ENCODE measurements around the gene FAM227A. TPM values are rescaled to one million over a fixed set of nuclear protein-coding genes. Genes with fewer than 3 reads are reported as not detected.
A peak's percentile ranks its signal among the peaks of the same experiment; 100 is the strongest.
"Not testable (repeated sequence)": the region's sequence is repeated elsewhere in the genome, so short reads cannot be mapped to it uniquely, and the experiment has no call there.

The FAM227A gene
- total RNA-seq, 2 donors from 2014 or later: 1.3 to 3.6 TPM

DNA sequence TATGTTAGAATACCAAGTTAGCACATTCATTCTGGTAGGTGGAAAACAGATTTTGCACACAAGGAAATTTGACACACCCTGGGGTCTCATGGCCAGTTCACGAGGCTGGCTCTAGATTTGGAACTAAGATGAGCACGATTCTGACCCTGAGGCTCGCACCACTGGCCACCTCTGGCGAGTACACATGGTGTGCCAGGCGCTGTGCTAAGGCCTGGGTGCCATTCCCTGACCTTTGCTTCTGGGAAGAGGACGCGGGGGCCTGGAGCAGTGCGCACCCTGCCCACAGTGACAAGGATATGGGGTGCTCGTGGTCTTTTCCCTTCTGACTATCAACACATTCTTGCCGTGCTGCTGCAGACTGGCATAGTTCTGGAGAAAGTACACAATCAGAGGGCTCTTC lies 56.7 kb downstream of the FAM227A start:
- intact Hi-C loops (cut with DNase I): no loop called here
- ATAC-seq: no peak
- DNase-seq: no peak

DNA sequence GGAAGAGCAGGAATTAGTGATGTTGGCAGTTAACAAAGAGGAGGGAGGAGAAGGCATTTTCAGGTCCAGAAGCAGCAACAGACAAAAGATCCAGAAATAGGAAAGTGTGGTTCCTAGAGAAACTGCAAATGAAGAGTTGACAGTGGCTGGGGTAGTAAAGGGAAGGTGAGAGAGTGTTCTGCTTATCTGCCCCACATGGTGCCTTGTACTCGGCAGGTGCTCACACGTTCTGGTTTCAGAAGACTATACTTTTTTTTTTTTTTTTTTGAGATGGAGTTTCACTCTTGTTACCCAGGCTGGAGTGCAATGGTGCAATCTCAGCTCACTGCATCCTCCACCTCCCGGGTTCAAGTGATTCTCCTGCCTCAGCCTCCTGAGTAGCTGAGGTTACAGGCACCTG lies 73.3 kb downstream of the FAM227A start:
- H3K9me3 ChIP-seq; H3K27me3 ChIP-seq; intact Hi-C loops (cut with DNase I); H3K4me3 ChIP-seq; H3K4me1 ChIP-seq; H3K27ac ChIP-seq; H3K36me3 ChIP-seq (replicated peaks in 1 of 2; ENCODE audit: insufficient read depth in 1 of 2, low read depth in 2 of 2); DNase-seq; ATAC-seq: not testable (repeated sequence)
- WGBS, 2 donors: 68 to 72% methylated on average over 3 of the region's 3 CpGs

More for the DNA sequence above, 56.7 kb downstream of the FAM227A start:
- no peaks in the 10 kb centered on the region for H3K36me3 ChIP-seq (replicated peaks in 1 of 2; ENCODE audit: insufficient read depth in 1 of 2, low read depth in 2 of 2)
- H3K4me3 ChIP-seq: no peak overlapping the region
- no peak for TF ChIP-seq POLR2A (IDR thresholded peaks at IDR 0.05)
- TF ChIP-seq, protein P1, sequence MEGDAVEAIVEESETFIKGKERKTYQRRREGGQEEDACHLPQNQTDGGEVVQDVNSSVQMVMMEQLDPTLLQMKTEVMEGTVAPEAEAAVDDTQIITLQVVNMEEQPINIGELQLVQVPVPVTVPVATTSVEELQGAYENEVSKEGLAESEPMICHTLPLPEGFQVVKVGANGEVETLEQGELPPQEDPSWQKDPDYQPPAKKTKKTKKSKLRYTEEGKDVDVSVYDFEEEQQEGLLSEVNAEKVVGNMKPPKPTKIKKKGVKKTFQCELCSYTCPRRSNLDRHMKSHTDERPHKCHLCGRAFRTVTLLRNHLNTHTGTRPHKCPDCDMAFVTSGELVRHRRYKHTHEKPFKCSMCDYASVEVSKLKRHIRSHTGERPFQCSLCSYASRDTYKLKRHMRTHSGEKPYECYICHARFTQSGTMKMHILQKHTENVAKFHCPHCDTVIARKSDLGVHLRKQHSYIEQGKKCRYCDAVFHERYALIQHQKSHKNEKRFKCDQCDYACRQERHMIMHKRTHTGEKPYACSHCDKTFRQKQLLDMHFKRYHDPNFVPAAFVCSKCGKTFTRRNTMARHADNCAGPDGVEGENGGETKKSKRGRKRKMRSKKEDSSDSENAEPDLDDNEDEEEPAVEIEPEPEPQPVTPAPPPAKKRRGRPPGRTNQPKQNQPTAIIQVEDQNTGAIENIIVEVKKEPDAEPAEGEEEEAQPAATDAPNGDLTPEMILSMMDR (IDR thresholded peaks at IDR 0.05): no peak
- H3K9me3 ChIP-seq: no peaks in the 10 kb centered on the region
- WGBS, 2 donors: 87 to 91% methylated on average over 10 of the region's 10 CpGs
- H3K27me3 ChIP-seq: no peaks in the 10 kb centered on the region
- H3K4me1 ChIP-seq: no peaks in the 10 kb centered on the region
- H3K27ac ChIP-seq: no peak overlapping the region

DNA sequence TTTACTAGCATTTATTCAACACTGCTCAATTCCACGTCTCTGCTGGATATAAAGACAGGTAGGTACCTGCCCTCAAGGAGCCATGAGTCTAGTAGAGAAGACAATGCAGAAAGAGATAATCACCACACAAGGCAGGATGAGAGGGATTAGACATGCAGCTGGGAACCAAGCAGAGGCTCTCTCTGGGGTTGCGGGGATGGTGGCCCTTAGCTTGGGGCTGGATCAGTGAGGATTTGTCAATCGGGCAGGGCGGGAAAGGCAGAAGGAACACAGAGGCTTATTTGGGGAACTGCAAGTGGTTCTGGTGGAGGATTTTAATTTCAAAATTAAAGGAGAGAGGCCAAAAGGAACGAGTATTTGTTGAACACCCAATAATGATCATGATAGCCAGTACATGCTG lies 77.7 kb downstream of the FAM227A start:
- TF ChIP-seq, protein P1 (IDR thresholded peaks at IDR 0.05): no peak
- TF ChIP-seq POLR2A (IDR thresholded peaks at IDR 0.05): no peak
- ATAC-seq: no peak
- DNase-seq: no peak
- no peaks in the 10 kb centered on the region for H3K4me1 ChIP-seq
- WGBS, 2 donors: 70 to 76% methylated on average over 5 of the region's 5 CpGs
- no peak overlapping the region for H3K4me3 ChIP-seq
- H3K9me3 ChIP-seq: no peaks in the 10 kb centered on the region
- H3K27ac ChIP-seq: no peak overlapping the region
- intact Hi-C loops (cut with DNase I): loop anchor here (10.0 kb wide), 1 partner anchor 534 kb away; no protein-coding TSS in a partner anchor
- no peaks in the 10 kb centered on the region for H3K27me3 ChIP-seq
- H3K36me3 ChIP-seq (replicated peaks in 1 of 2; ENCODE audit: insufficient read depth in 1 of 2, low read depth in 2 of 2): no peaks in the 10 kb centered on the region

DNA sequence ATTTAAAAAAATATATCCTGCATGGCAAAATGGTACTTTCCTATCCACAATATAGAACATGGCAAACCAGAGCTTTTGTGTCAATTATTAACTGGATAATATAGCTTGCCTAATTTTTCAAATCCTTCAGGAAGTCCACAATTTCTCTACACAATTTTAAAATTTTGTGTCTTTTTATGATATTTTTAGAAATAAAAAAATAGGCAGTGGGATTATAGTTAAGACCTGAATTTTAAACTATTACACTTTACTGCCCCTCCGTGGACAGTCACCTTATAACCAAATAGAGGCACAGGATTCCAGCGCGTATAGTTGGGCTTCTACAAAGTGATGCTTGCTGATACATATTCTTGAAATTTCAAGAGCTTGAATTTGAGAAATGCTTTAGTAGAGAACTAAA lies 84.1 kb downstream of the FAM227A start:
- H3K9me3 ChIP-seq: no peaks in the 10 kb centered on the region
- DNase-seq (peak; percentile 37 to 63 (median 48)), ATAC-seq (no peak)
- no peaks in the 10 kb centered on the region for H3K27me3 ChIP-seq
- no peak overlapping the region for H3K27ac ChIP-seq
- WGBS, 2 donors: 1 to 3% methylated on average over 3 of the region's 3 CpGs
- no peak overlapping the region for H3K4me3 ChIP-seq
- TF ChIP-seq POLR2A (IDR thresholded peaks at IDR 0.05): no peak
- TF ChIP-seq, protein P1 (IDR thresholded peaks at IDR 0.05): peak; percentile 12 to 58 (median 51)
- H3K4me1 ChIP-seq: peaks cover 14% of the 10 kb centered on the region
- intact Hi-C loops (cut with DNase I): loop anchor here (10.0 kb wide), 1 partner anchor 527 kb away; no protein-coding TSS in a partner anchor
- H3K36me3 ChIP-seq (replicated peaks in 1 of 2; ENCODE audit: insufficient read depth in 1 of 2, low read depth in 2 of 2): no peaks in the 10 kb centered on the region

DNA sequence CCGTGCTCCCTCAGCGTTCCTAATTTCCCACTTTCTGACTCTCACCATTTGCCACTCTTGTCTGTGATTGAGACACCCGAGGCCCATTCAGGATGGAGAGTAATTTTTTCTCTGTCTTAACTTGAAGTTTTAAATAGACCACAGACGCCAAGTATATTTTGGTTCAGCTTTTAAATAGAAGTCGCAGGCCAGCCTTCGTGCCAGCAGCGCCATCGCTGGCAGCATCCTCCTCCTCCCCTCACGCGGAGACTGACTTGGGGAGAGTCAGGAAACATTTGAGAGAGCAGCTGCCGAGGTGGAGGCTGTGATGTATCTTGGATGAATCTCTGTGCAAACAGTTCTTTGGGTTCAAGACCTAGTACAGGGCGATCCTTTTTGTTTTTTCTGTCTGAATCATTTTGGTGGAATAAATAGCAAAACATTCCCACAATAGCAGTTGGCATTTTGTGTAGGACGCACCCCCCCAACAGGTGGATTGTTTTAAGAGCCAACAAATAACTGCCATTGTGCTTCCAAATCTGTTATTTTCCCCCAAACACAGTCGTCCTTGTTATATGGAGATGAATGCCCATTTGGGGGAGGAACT lies 85.3 kb downstream of the FAM227A start:
- WGBS, 2 donors: 1 to 2% methylated on average over 14 of the region's 14 CpGs
- intact Hi-C loops (cut with DNase I): loop anchor here (10.0 kb wide), 1 partner anchor 526 kb away; no protein-coding TSS in a partner anchor
- peak overlapping the region in 3 of 4 donors; percentile 27 to 67 (median 58) for H3K27ac ChIP-seq

More for the DNA sequence above, 85.3 kb downstream of the FAM227A start:
- TF ChIP-seq POLR2A (IDR thresholded peaks at IDR 0.05): no peak
- TF ChIP-seq, protein P1 (IDR thresholded peaks at IDR 0.05): no peak
- no peaks in the 10 kb centered on the region for H3K36me3 ChIP-seq (replicated peaks in 1 of 2; ENCODE audit: insufficient read depth in 1 of 2, low read depth in 2 of 2)
- no peak for ATAC-seq
- peaks cover 14% of the 10 kb centered on the region for H3K4me1 ChIP-seq
- H3K9me3 ChIP-seq: no peaks in the 10 kb centered on the region
- no peaks in the 10 kb centered on the region for H3K27me3 ChIP-seq
- H3K4me3 ChIP-seq: peak overlapping the region in 1 of 2 donors; percentile 19
- peak; percentile 15 to 49 (median 24) for DNase-seq

Data from body of pancreas (tissue), 4 donors.